Sigmoid colon (tissue), 7 donors: ENCODE data around the gene ACAP2. TPM values are rescaled to one million over a fixed set of nuclear protein-coding genes. Genes with fewer than 3 reads are reported as not detected.

ENCODE experiments used
- DNase-seq: peaks from one replicate; pipeline ENCODE4 v3.0.0-alpha.2; 2019
- H3K27ac ChIP-seq, 4 donors: fragments of 200-600 bp; sonication (generic); one replicate each; pipeline ENCODE4 v1.5.1; 2016 to 2019; ENCODE audit warnings: mild to moderate bottlenecking in 1 of 4
- H3K27me3 ChIP-seq, 3 donors: fragments of 200-600 bp; sonication (generic); one replicate each; pipeline ENCODE4 v1.5.1; 2019; ENCODE audit warnings: mild to moderate bottlenecking in 1 of 3
- H3K36me3 ChIP-seq, 4 donors: fragments of 200-600 bp; sonication (generic); one replicate each; pipeline ENCODE4 v1.5.1; 2016 to 2019
- H3K4me1 ChIP-seq, 4 donors: fragments of 200-600 bp; sonication (generic); one replicate each; pipeline ENCODE4 v1.5.1; 2017 to 2019
- H3K4me3 ChIP-seq, 4 donors: fragments of 200-600 bp; sonication (generic); one replicate each; pipeline ENCODE4 v1.5.1; 2017 to 2019; ENCODE audit warnings: mild to moderate bottlenecking in 2 of 4, moderate library complexity in 1 of 4
- H3K9me3 ChIP-seq, 4 donors: fragments of 200-600 bp in 3 of 4; sonication (generic) in 3 of 4; one replicate each; pipeline versions ENCODE4 v1.5.1 to v1.6.1; 2013 to 2019
- CTCF ChIP-seq, 4 experiments: fragments of 450-650 bp in 3 of 4; fragments of 200-600 bp in 1 of 4; IDR thresholded peaks; one replicate each; pipeline ENCODE4 v1.5.1; 2016 to 2019; ENCODE audit warnings: antibody characterized with exemption in 4 of 4, mild to moderate bottlenecking in 3 of 4, moderate library complexity in 2 of 4
- EP300 ChIP-seq, 4 donors: sonication (generic); formaldehyde crosslinking; IDR thresholded peaks; one replicate each; pipeline ENCODE4 v1.6.1; 2017; ENCODE audit warnings: antibody characterized with exemption in 4 of 4
- POLR2A ChIP-seq, 2 donors: fragments of 450-650 bp; IDR thresholded peaks; one replicate each; pipeline ENCODE4 v1.6.1; 2016; ENCODE audit warnings: antibody characterized with exemption in 2 of 2, mild to moderate bottlenecking in 2 of 2, moderate library complexity in 2 of 2
- POLR2AphosphoS5 ChIP-seq, 4 donors: sonication (generic); formaldehyde crosslinking; IDR thresholded peaks; one replicate each; pipeline ENCODE4 v1.6.1; 2017; ENCODE audit warnings: antibody characterized with exemption in 4 of 4
- WGBS, 2 donors: extraction: QIAGEN DNeasy Blood & Tissue Kit; methylation state at CpG; one replicate each; pipeline ENCODE4 v1.1.7; 2013; 5-methylcytosine and 5-hydroxymethylcytosine counted together
- intact Hi-C: fragments of 100-400 bp; cut with DNase I; formaldehyde crosslinking; loops from one replicate; pipeline ENCODE4 v1.15.1; 2023
- polyA plus RNA-seq, 3 donors: library from polyadenylated mRNA; stranded (reverse); fragments of 200-250 nt; gene quantifications; one replicate each; pipeline ENCODE4 v1.2.3, GENCODE V29; 2013
- total RNA-seq, 4 donors: library from RNA; depleted of rRNA; stranded (reverse); fragments of >200 nt; gene quantifications; one replicate each; pipeline ENCODE4 v1.1.0, GENCODE V29; 2016
- donor health status: healthy with polysubstance abuse.
- donor health status: Bipolar disorder and iron deficiency.
- donor health status: healthy.

ACAP2 gene
- total and polyA plus RNA-seq, 7 donors, result 12.0 to 57.1 (median 28.0) TPM

GRCh38 chr3:195441992-195442572 lies 738 bp downstream of the ACAP2 start:
- Histone ChIP-seq H3K4me3 (peak overlapping the region; percentile 83 to 100 (median 90)), H3K36me3 (no peaks in the 10 kb centered on the region), H3K9me3 (no peaks in the 10 kb centered on the region), H3K4me1 (peaks cover 0 to 34% (median 19%) of the 10 kb centered on the region in 4 donors), H3K27me3 (no peaks in the 10 kb centered on the region), H3K27ac (peak overlapping the region; percentile 91 to 99 (median 96))
- 0% methylated on average over 43 of the region's 43 CpGs for WGBS, 2 donors
- TF ChIP-seq POLR2AphosphoS5 (IDR thresholded peaks at IDR 0.05) (peak in 1 of 4 donors; percentile 4), EP300 (IDR thresholded peaks at IDR 0.05) (no peak), CTCF (IDR thresholded peaks at IDR 0.05) (no peak), POLR2A (IDR thresholded peaks at IDR 0.05) (no peak)
- peak; percentile 73 for DNase-seq
- intact Hi-C loops, result loop anchor here (5.0 kb wide), 4 partner anchors 80 to 760 kb away; partner anchors contain the start of genes PPP1R2 and XXYLT1

- TF ChIP-seq CTCF (IDR thresholded peaks at IDR 0.05) (no peak), POLR2AphosphoS5 (IDR thresholded peaks at IDR 0.05) (peak in 1 of 4 donors; percentile 12)
- H3K9me3 ChIP-seq, result no peaks in the 10 kb centered on the region
- intact Hi-C loops, result loop anchor here (5.0 kb wide), 4 partner anchors 81 to 759 kb away; partner anchors contain the start of genes PPP1R2 and XXYLT1
- peaks cover 0 to 34% (median 19%) of the 10 kb centered on the region in 4 donors for H3K4me1 ChIP-seq
- no peaks in the 10 kb centered on the region for H3K36me3 ChIP-seq
- 8 to 11% methylated on average over 13 of the region's 13 CpGs for WGBS, 2 donors
- H3K27me3 ChIP-seq, result no peaks in the 10 kb centered on the region
- H3K27ac ChIP-seq, result peak overlapping the region; percentile 91 to 99 (median 96)
- DNase-seq, result no peak
- peak overlapping the region; percentile 83 to 100 (median 90) for H3K4me3 ChIP-seq
These were observed 1.3 kb downstream of the ACAP2 start for GRCh38 chr3:195441476-195441991.

GRCh38 chr3:195441051-195441450 lies 1.8 kb downstream of the ACAP2 start:
- Histone ChIP-seq H3K36me3 (no peaks in the 10 kb centered on the region), H3K4me3 (peak overlapping the region in 2 of 4 donors; percentile 83 to 100), H3K27ac (peak overlapping the region; percentile 91 to 99 (median 96)), H3K9me3 (no peaks in the 10 kb centered on the region), H3K4me1 (peaks cover 0 to 39% (median 19%) of the 10 kb centered on the region in 4 donors), H3K27me3 (no peaks in the 10 kb centered on the region)
- intact Hi-C loops, result loop anchor here (5.0 kb wide), 4 partner anchors 81 to 759 kb away; partner anchors contain the start of genes PPP1R2 and XXYLT1
- 40 to 55% methylated on average over 2 of the region's 2 CpGs for WGBS, 2 donors
- no peak for DNase-seq
- TF ChIP-seq CTCF (IDR thresholded peaks at IDR 0.05), result no peak
- no peak for TF ChIP-seq POLR2A (IDR thresholded peaks at IDR 0.05)
- no peak for TF ChIP-seq EP300 (IDR thresholded peaks at IDR 0.05)
- no peak for TF ChIP-seq POLR2AphosphoS5 (IDR thresholded peaks at IDR 0.05)

GRCh38 chr3:195440379-195440778 lies 2.4 kb downstream of the ACAP2 start:
- intact Hi-C loops, result loop anchor here (5.0 kb wide), 4 partner anchors 82 to 758 kb away; partner anchors contain the start of genes PPP1R2 and XXYLT1
- no peak for DNase-seq
- Histone ChIP-seq H3K4me1 (peaks cover 0 to 39% (median 19%) of the 10 kb centered on the region in 4 donors), H3K9me3 (no peaks in the 10 kb centered on the region), H3K27me3 (no peaks in the 10 kb centered on the region), H3K4me3 (no peak overlapping the region), H3K36me3 (no peaks in the 10 kb centered on the region), H3K27ac (no peak overlapping the region)
- TF ChIP-seq POLR2A (IDR thresholded peaks at IDR 0.05), result no peak
- no peak for TF ChIP-seq POLR2AphosphoS5 (IDR thresholded peaks at IDR 0.05)
- TF ChIP-seq EP300 (IDR thresholded peaks at IDR 0.05), result no peak
- TF ChIP-seq CTCF (IDR thresholded peaks at IDR 0.05), result no peak
- WGBS, 2 donors, result 61 to 87% methylated on average over 1 of the region's 1 CpG
